ENCODE measurements around the gene AUTS2. TPM values are rescaled to one million over a fixed set of nuclear protein-coding genes. Genes with fewer than 3 reads are reported as not detected.

AUTS2 gene
- 4.6 and 7.7 TPM in 2 replicates for total RNA-seq

- intact Hi-C loops (cut with micrococcal nuclease): no loop called here
These were observed at the start of gene AUTS2 for GRCh38 chr7:69598081-69598486. TSS of gene AUTS2 (plus strand) at chr7:69598475. CDS start at chr7:69599654, 1,179 bp downstream.

GRCh38 chr7:69550991-69551390 is 47.3 kb upstream of the AUTS2 start:
- intact Hi-C loops (cut with micrococcal nuclease): no loop called here

- intact Hi-C loops (cut with micrococcal nuclease): no loop called here
These were observed 45.1 kb upstream of the AUTS2 start for GRCh38 chr7:69553190-69553589.

- intact Hi-C loops (cut with micrococcal nuclease): no loop called here
These were observed 36.9 kb upstream of the AUTS2 start for GRCh38 chr7:69561266-69561960.

GRCh38 chr7:69564454-69565417 is 33.5 kb upstream of the AUTS2 start:
- intact Hi-C loops (cut with micrococcal nuclease): no loop called here

GRCh38 chr7:69567800-69568199 is 30.5 kb upstream of the AUTS2 start:
- intact Hi-C loops (cut with micrococcal nuclease): no loop called here

GRCh38 chr7:69568266-69568665 is 30.0 kb upstream of the AUTS2 start:
- intact Hi-C loops (cut with micrococcal nuclease): no loop called here

- intact Hi-C loops (cut with micrococcal nuclease): no loop called here
These were observed 22.6 kb upstream of the AUTS2 start for GRCh38 chr7:69575651-69576050.

- intact Hi-C loops (cut with micrococcal nuclease): no loop called here
These were observed 21.1 kb upstream of the AUTS2 start for GRCh38 chr7:69577221-69577620.

GRCh38 chr7:69585169-69585568 is 13.1 kb upstream of the AUTS2 start:
- intact Hi-C loops (cut with micrococcal nuclease): no loop called here

- intact Hi-C loops (cut with micrococcal nuclease): no loop called here
These were observed 12.0 kb upstream of the AUTS2 start for GRCh38 chr7:69586321-69586720.

- intact Hi-C loops (cut with micrococcal nuclease): no loop called here
These were observed 9.5 kb upstream of the AUTS2 start for GRCh38 chr7:69588773-69589172.

GRCh38 chr7:69591805-69592204 is 6.5 kb upstream of the AUTS2 start:
- intact Hi-C loops (cut with micrococcal nuclease): no loop called here

GRCh38 chr7:69593511-69593910 is 4.8 kb upstream of the AUTS2 start:
- intact Hi-C loops (cut with micrococcal nuclease): no loop called here

GRCh38 chr7:69595415-69595814 is 2.9 kb upstream of the AUTS2 start:
- intact Hi-C loops (cut with micrococcal nuclease): no loop called here

GRCh38 chr7:69596056-69596455 is 2.2 kb upstream of the AUTS2 start:
- intact Hi-C loops (cut with micrococcal nuclease): no loop called here

- intact Hi-C loops (cut with micrococcal nuclease): no loop called here
These were observed 1.5 kb upstream of the AUTS2 start for GRCh38 chr7:69596723-69597277.

- intact Hi-C loops (cut with micrococcal nuclease): no loop called here
These were observed 798 bp upstream of the AUTS2 start for GRCh38 chr7:69597278-69598076.

GRCh38 chr7:69598487-69599285 is 411 bp downstream of the AUTS2 start:
- intact Hi-C loops (cut with micrococcal nuclease): no loop called here

- intact Hi-C loops (cut with micrococcal nuclease): no loop called here
These were observed 1.1 kb downstream of the AUTS2 start for GRCh38 chr7:69599286-69599954.
